Astrocyte (in vitro differentiated cells and primary cell): ENCODE results near the gene CCNL1. TPM values are rescaled to one million over a fixed set of nuclear protein-coding genes. Genes with fewer than 3 reads are reported as not detected.

Experiments used
- DNase-seq: peaks from one replicate; pipeline ENCODE4 v3.0.0-alpha.2; 2010; ENCODE audit warnings: low read depth
- FAIRE-seq: peaks from 2 replicates; lab custom pipeline; 2011; peaks lifted over from hg19 to GRCh38; lab: Jason Lieb, UNC
- H2AFZ ChIP-seq: 2 replicates; pipeline ENCODE4 v1.6.0; 2012; ENCODE audit warnings: low read depth, low read length, inconsistent platforms
- H3K27ac ChIP-seq: 2 replicates; pipeline ENCODE4 v1.5.1; 2011; ENCODE audit warnings: low read depth, low read length, inconsistent platforms
- H3K27me3 ChIP-seq: 2 replicates; pipeline ENCODE4 v1.6.0; 2011; ENCODE audit warnings: low read length, inconsistent platforms; ENCODE audit not compliant: insufficient read depth
- H3K36me3 ChIP-seq: 2 replicates; pipeline ENCODE4 v1.5.1; 2011; ENCODE audit warnings: low read length, inconsistent platforms; ENCODE audit not compliant: insufficient read depth
- H3K4me1 ChIP-seq: 2 replicates; pipeline ENCODE4 v1.5.1; 2011; ENCODE audit warnings: low read length, inconsistent platforms; ENCODE audit not compliant: insufficient read depth
- H3K4me2 ChIP-seq: 2 replicates; pipeline ENCODE4 v1.6.0; 2012; ENCODE audit warnings: low read length, inconsistent platforms
- H3K4me3 ChIP-seq: 2 replicates; pipeline ENCODE4 v1.5.1; 2011; ENCODE audit warnings: low read depth, mild to moderate bottlenecking, low read length, inconsistent platforms; ENCODE audit not compliant: insufficient read depth
- H3K79me2 ChIP-seq: 2 replicates; pipeline ENCODE4 v1.6.0; 2012; ENCODE audit warnings: mild to moderate bottlenecking, low read length, inconsistent platforms; ENCODE audit not compliant: insufficient read depth
- H3K9ac ChIP-seq: 2 replicates; pipeline ENCODE4 v1.6.0; 2012; ENCODE audit warnings: mild to moderate bottlenecking, low read length, inconsistent platforms
- H3K9me3 ChIP-seq: 2 replicates; pipeline ENCODE4 v1.5.1; 2012; ENCODE audit warnings: low read depth, mild to moderate bottlenecking, low read length, inconsistent platforms; ENCODE audit not compliant: insufficient read depth
- H4K20me1 ChIP-seq: 2 replicates; pipeline ENCODE4 v1.6.0; 2012; ENCODE audit warnings: low read length, inconsistent platforms; ENCODE audit not compliant: insufficient read depth
- H3K27ac Mint-ChIP-seq: one replicate; pipeline ENCODE4 v1.8.0; 2021; ENCODE audit warnings: mild to moderate bottlenecking, mixed read lengths; ENCODE audit not compliant: unreplicated experiment
- H3K27me3 Mint-ChIP-seq: one replicate; pipeline ENCODE4 v1.8.0; 2021; ENCODE audit warnings: low read depth, mixed read lengths; ENCODE audit not compliant: unreplicated experiment
- H3K36me3 Mint-ChIP-seq: one replicate; pipeline ENCODE4 v1.8.0; 2021; ENCODE audit warnings: low read depth, mixed read lengths; ENCODE audit not compliant: unreplicated experiment
- H3K4me1 Mint-ChIP-seq: one replicate; pipeline ENCODE4 v1.8.0; 2021; ENCODE audit warnings: low read depth, mixed read lengths; ENCODE audit not compliant: unreplicated experiment
- H3K4me3 Mint-ChIP-seq: one replicate; pipeline ENCODE4 v1.8.0; 2021; ENCODE audit warnings: mild to moderate bottlenecking, moderate library complexity, mixed read lengths; ENCODE audit not compliant: unreplicated experiment
- H3K9me3 Mint-ChIP-seq: one replicate; pipeline ENCODE4 v1.8.0; 2021; ENCODE audit warnings: mild to moderate bottlenecking, mixed read lengths; ENCODE audit not compliant: unreplicated experiment
- CTCF ChIP-seq: IDR thresholded peaks from 2 replicates; pipeline ENCODE4 v1.5.1; 2011; ENCODE audit warnings: low read depth, mild to moderate bottlenecking, inconsistent platforms, low read length, moderate library complexity; ENCODE audit not compliant: insufficient read depth
- EZH2 ChIP-seq: IDR thresholded peaks from 2 replicates; pipeline ENCODE4 v1.6.1; 2012; ENCODE audit warnings: mild to moderate bottlenecking, low read length, inconsistent platforms; ENCODE audit not compliant: insufficient read depth
- total RNA-seq: library from RNA; stranded (reverse); gene quantifications from 2 replicates; pipeline ENCODE4 v1.2.1, GENCODE V29; 2021

CCNL1 gene
- total RNA-seq, 1 donor from 2014 or later, result 66.8 TPM

- Mint-ChIP-seq H3K9me3 (no peaks in the 10 kb centered on the region), H3K27me3 (no peaks in the 10 kb centered on the region), H3K27ac (peak overlapping the region; percentile 89), H3K4me1 (peaks cover 71% of the 10 kb centered on the region), H3K36me3 (no peaks in the 10 kb centered on the region), H3K4me3 (no peak overlapping the region)
- Histone ChIP-seq H3K79me2 (no peaks in the 10 kb centered on the region), H3K4me3 (no peak overlapping the region), H3K27me3 (no peaks in the 10 kb centered on the region), H3K36me3 (no peaks in the 10 kb centered on the region), H3K27ac (peak overlapping the region; percentile 97), H4K20me1 (no peaks in the 10 kb centered on the region), H3K4me1 (peaks cover 81% of the 10 kb centered on the region), H3K9me3 (no peaks in the 10 kb centered on the region), H3K4me2 (peak overlapping the region; percentile 71), H3K9ac (peak overlapping the region; percentile 73), H2AFZ (no peak overlapping the region)
- DNase-seq (peak; percentile 51), FAIRE-seq (no peak)
- TF ChIP-seq CTCF (no peak), EZH2 (no peak)
These were observed 28.1 kb downstream of the CCNL1 start for GRCh38 chr3:157131861-157132260.

- FAIRE-seq, result no peak
These were observed 29.3 kb downstream of the CCNL1 start for GRCh38 chr3:157130467-157131251.

More at GRCh38 chr3:157130467-157131251, 29.3 kb downstream of the CCNL1 start:
- peak overlapping the region; percentile 97 for H3K27ac ChIP-seq
- peak overlapping the region; percentile 92 for H3K27ac Mint-ChIP-seq
- H3K36me3 ChIP-seq, result no peaks in the 10 kb centered on the region
- H3K4me1 Mint-ChIP-seq, result peaks cover 72% of the 10 kb centered on the region
- peak overlapping the region; percentile 24 for H3K4me3 Mint-ChIP-seq
- H3K4me3 ChIP-seq, result peak overlapping the region; percentile 15
- peak; percentile 71 for DNase-seq
- no peaks in the 10 kb centered on the region for H3K9me3 Mint-ChIP-seq
- H3K27me3 Mint-ChIP-seq, result no peaks in the 10 kb centered on the region
- peak overlapping the region; percentile 70 for H2AFZ ChIP-seq
- peak overlapping the region; percentile 71 for H3K4me2 ChIP-seq
- no peaks in the 10 kb centered on the region for H3K36me3 Mint-ChIP-seq
- peaks cover 69% of the 10 kb centered on the region for H3K4me1 ChIP-seq
- no peaks in the 10 kb centered on the region for H4K20me1 ChIP-seq
- TF ChIP-seq EZH2 (no peak), CTCF (peak; percentile 56)
- peak overlapping the region; percentile 87 for H3K9ac ChIP-seq
- H3K9me3 ChIP-seq, result no peaks in the 10 kb centered on the region
- H3K27me3 ChIP-seq, result no peaks in the 10 kb centered on the region
- H3K79me2 ChIP-seq, result no peaks in the 10 kb centered on the region
